ENCODE data around the gene SH3BGR.

The SH3BGR gene

DNA sequence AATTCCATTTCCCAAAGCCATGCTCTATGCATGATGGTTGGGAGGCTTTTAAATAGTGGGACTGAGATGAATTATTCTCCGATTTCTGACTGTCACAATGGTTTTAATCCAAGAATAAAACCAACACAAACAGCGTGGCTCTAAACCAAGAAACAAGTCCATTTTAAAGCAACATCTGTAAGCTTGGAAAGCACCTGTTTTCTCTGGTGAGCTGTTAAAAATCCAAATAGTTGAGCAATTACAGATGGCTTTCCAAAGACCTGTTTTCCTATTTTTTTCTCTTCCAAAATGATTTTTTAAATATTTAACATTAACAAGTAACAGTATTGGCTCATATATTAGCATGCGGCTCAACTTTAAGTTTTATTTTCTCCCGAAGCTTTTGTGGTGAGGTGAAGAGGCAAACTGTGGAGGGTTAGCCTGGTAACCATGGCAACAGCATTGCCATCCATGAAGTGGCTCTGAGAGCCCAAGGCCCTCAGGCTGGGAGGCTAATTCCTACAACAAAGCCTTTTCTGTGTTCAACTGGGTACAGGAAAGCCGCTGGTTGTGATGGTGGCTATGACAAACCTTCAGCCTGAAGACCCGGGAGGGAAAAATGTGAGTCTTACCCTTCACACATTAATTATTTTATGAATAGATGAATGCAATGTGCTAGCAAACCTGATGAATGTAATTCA lies 104.3 kb downstream of the SH3BGR start:
- DNase-seq = peak; percentile 60

DNA sequence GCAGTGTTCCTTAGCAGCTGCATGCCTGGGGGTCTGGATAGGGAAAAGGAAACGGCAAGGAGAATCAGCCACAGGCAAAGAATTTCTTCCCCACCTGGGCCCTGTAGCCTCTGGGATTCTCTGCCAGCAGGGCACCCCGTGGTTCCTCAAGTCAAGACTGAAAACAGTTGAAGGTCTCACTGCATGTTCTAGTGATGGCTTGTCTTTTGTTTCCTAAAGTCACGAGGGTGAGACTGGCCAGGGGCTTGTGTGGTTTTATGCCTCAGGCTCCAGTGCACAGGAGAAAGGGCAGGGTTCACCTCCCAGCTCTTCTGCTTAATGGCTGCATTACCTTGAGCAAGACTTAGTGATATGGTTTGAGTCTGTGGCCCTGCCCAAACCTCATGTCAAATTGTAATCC lies 107.7 kb downstream of the SH3BGR start:
- DNase-seq = no peak

GRCh38 chr21:39561140-39561539 lies 109.4 kb downstream of the SH3BGR start:
- no peak for DNase-seq

DNA sequence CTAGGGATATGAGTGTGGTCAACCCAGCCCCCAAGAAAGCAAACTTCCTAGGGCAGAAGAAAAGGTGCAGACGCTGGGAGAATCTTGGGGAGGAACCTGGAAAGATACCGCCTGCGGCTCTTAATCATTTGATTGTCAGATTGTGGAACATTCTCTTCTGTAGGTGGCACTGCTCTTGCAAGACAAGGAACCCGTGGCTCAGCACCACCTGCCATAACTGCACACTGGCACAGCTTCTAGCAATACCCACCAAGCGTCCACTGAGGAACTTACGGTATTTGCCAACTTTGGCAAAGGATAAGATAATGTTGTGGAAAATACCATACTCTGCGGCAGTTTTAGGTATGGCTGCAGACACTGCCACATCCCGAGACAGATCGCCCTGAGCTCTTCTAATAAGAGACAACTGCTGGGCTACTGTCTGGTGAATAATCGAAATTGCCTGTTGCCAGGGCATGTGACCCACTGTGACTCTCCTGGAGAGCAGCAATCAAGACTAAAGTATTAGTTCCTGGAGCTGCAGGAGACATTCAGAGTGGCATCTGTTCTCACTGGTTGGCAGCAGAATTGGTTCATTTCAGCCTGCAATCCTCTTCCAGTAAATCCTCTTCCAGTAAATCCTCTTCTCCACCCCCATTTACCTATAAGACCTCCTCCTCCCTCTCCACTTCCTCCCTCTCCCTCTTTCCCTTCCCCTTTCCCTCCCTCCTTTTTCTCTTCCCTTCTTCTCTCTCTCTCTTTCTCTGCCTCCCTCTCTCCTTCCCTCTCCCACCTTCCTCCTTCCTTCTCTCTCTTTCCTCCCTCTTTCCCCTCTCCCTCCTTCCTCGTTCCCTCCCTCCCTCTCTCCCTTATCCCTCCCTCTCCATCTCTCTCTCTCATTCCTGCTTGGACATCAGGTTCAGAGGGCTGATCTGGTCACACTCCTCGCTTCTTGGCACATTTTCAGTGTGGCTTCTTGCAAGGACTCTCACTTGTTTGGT lies 111.3 kb downstream of the SH3BGR start:
- no peak for DNase-seq

DNA sequence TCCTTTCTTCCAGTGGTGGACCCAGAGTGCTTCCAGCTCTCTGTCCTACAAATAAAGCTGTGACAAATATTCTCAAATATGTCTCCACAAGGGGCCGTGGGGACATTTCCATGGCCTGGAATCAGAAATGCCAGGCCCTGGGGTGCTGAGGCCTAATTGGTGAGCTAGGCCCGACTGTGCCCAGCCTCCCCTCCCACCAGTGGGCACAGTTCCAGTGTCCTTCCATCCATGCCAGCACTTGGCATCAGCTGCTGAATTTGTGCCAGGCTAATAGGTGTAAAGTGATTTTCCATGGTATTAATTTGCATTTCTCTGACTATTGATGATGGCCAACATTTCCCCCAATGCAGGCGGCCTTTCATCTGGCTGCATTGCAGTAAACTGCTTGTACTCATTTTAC lies 112.4 kb downstream of the SH3BGR start:
- DNase-seq = no peak

All from NCI-H1048 (cell line).